GM12865 (cell line): ENCODE measurements around the gene PFKL.

Experiments used
- DNase-seq: peaks from one replicate; pipeline ENCODE4 v3.0.0; 2010; ENCODE audit warnings: low read depth
- H3K4me3 ChIP-seq: 2 replicates; pipeline ENCODE4 v1.5.1; 2011; ENCODE audit warnings: mild to moderate bottlenecking, low read depth, low read length, control low read depth
- CTCF ChIP-seq: IDR thresholded peaks from 2 replicates; pipeline ENCODE4 v1.5.1; 2011; ENCODE audit warnings: low read length, control low read depth, low read depth, inconsistent platforms; ENCODE audit not compliant: insufficient read depth; ENCODE audit errors: missing control alignments

Gene PFKL

GRCh38 chr21:44313451-44313850, 13.6 kb downstream of the PFKL start:
- no peak for TF ChIP-seq CTCF
- H3K4me3 ChIP-seq, result no peak overlapping the region
- no peak for DNase-seq

GRCh38 chr21:44314128-44314527, 14.3 kb downstream of the PFKL start:
- no peak for DNase-seq
- H3K4me3 ChIP-seq, result no peak overlapping the region
- no peak for TF ChIP-seq CTCF

GRCh38 chr21:44314561-44314960, 14.7 kb downstream of the PFKL start:
- TF ChIP-seq CTCF, result no peak
- DNase-seq, result no peak
- H3K4me3 ChIP-seq, result no peak overlapping the region

GRCh38 chr21:44315691-44316203, 15.9 kb downstream of the PFKL start:
- no peak overlapping the region for H3K4me3 ChIP-seq
- DNase-seq, result no peak
- no peak for TF ChIP-seq CTCF

GRCh38 chr21:44316277-44316900, 16.5 kb downstream of the PFKL start:
- no peak for DNase-seq

GRCh38 chr21:44317241-44317782, 17.5 kb downstream of the PFKL start:
- DNase-seq, result no peak
- TF ChIP-seq CTCF, result no peak
- H3K4me3 ChIP-seq, result no peak overlapping the region

More at GRCh38 chr21:44316277-44316900, 16.5 kb downstream of the PFKL start:
- H3K4me3 ChIP-seq, result no peak overlapping the region
- no peak for TF ChIP-seq CTCF

GRCh38 chr21:44317871-44318270, 18.0 kb downstream of the PFKL start:
- TF ChIP-seq CTCF, result no peak
- no peak overlapping the region for H3K4me3 ChIP-seq
- DNase-seq, result no peak
